ENCODE measurements around the gene OR2S2.

DNA sequence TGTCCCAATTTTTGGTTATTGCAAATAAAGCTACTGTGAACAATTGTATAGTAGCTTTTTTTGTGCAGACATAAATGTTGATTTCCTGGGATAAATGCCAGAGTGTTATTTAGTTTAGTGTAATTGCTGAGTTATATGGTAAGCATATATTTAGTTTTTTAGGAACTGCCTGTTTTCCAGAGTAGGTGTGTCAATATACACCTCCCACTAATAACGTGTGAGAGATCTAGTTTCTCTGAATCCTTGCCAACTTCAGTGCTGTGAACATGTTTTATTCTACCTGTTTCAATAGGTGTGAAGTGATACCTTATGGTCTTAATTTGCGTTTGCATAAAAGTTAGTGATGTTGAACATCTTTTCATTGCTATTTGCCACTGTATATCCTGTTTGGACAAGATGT is 9.1 kb upstream of the OR2S2 start:
- TF ChIP-seq EZH2phosphoT487 (IDR thresholded peaks at IDR 0.05; ENCODE audit: borderline replicate concordance), result no peak
- no peak for TF ChIP-seq CTCF (conservative IDR thresholded peaks at IDR 0.05; ENCODE audit: low read length)
